Mesenchymal stem cell (in vitro differentiated cells and primary cell): ENCODE results near the gene CCL21.
A peak's percentile ranks its signal among the peaks of the same experiment; 100 is the strongest.
"Not testable (repeated sequence)": the region's sequence is repeated elsewhere in the genome, so short reads cannot be mapped to it uniquely, and the experiment has no call there.

ENCODE experiments used
- DNase-seq: peaks from one replicate; pipeline ENCODE4 v3.0.0-alpha.2; 2013
- H2AFZ ChIP-seq: one replicate; pipeline ENCODE4 v1.6.1; 2013; ENCODE audit warnings: low read depth, mild to moderate bottlenecking, control low read depth, inconsistent platforms, low read length, moderate library complexity
- H2AK5ac ChIP-seq: 2 replicates; pipeline ENCODE4 v1.6.1; 2013; ENCODE audit warnings: low read length, moderate library complexity, mild to moderate bottlenecking, inconsistent platforms; ENCODE audit not compliant: severe bottlenecking
- H2BK120ac ChIP-seq: one replicate; pipeline ENCODE4 v1.6.1; 2013; ENCODE audit warnings: low read depth, mild to moderate bottlenecking, inconsistent platforms, low read length, moderate library complexity
- H2BK12ac ChIP-seq, 2 experiments: one replicate each; pipeline ENCODE4 v1.6.1; 2013; ENCODE audit warnings: inconsistent platforms in 2 of 2, low read length in 2 of 2, mild to moderate bottlenecking in 2 of 2, moderate library complexity in 2 of 2, control low read depth in 1 of 2
- H2BK15ac ChIP-seq: one replicate; pipeline ENCODE4 v1.6.1; 2013; ENCODE audit warnings: mild to moderate bottlenecking, low read depth, inconsistent platforms; ENCODE audit not compliant: poor library complexity, severe bottlenecking
- H2BK5ac ChIP-seq: 2 replicates; pipeline ENCODE4 v1.6.1; 2013; ENCODE audit warnings: low read depth, mild to moderate bottlenecking, low read length, control low read depth, inconsistent platforms; ENCODE audit not compliant: poor library complexity, severe bottlenecking
- H3K14ac ChIP-seq, 2 experiments: one replicate each; pipeline ENCODE4 v1.6.1; 2013; ENCODE audit warnings: inconsistent platforms in 2 of 2, low read length in 2 of 2, control low read depth in 1 of 2, mild to moderate bottlenecking in 1 of 2, moderate library complexity in 1 of 2
- H3K18ac ChIP-seq, 2 experiments: one replicate each; pipeline ENCODE4 v1.6.1; 2013; ENCODE audit warnings: inconsistent platforms in 2 of 2, low read length in 2 of 2, control low read depth in 1 of 2, low read depth in 1 of 2, mild to moderate bottlenecking in 1 of 2
- H3K23ac ChIP-seq, 2 experiments: one replicate each; pipeline ENCODE4 v1.6.1; 2013; ENCODE audit warnings: inconsistent platforms in 2 of 2, low read length in 2 of 2, mild to moderate bottlenecking in 2 of 2, moderate library complexity in 2 of 2, control low read depth in 1 of 2
- H3K27ac ChIP-seq: 2 replicates; pipeline ENCODE4 v1.5.1; 2013; ENCODE audit warnings: mild to moderate bottlenecking, moderate library complexity, low read length, control low read depth, inconsistent platforms; ENCODE audit not compliant: poor library complexity, severe bottlenecking
- H3K27me3 ChIP-seq, 2 experiments: 2 replicates each; pipeline versions ENCODE4 v1.6.1 to v1.7.0; 2013; ENCODE audit warnings: low read length in 2 of 2, mild to moderate bottlenecking in 2 of 2, moderate library complexity in 2 of 2, control low read depth in 1 of 2, inconsistent platforms in 1 of 2; ENCODE audit not compliant: control insufficient read depth in 1 of 2, insufficient read depth in 1 of 2
- H3K36me3 ChIP-seq, 2 experiments: 2 replicates each; pipeline versions ENCODE4 v1.6.1 to v1.7.0; 2013; ENCODE audit warnings: low read length in 2 of 2, control low read depth in 1 of 2, inconsistent platforms in 1 of 2, low read depth in 1 of 2, mild to moderate bottlenecking in 1 of 2; ENCODE audit not compliant: insufficient read depth in 2 of 2, control insufficient read depth in 1 of 2
- H3K4ac ChIP-seq, 2 experiments: one replicate each; pipeline ENCODE4 v1.6.1; 2013; ENCODE audit warnings: inconsistent platforms in 2 of 2, low read length in 2 of 2, mild to moderate bottlenecking in 2 of 2, moderate library complexity in 2 of 2, control low read depth in 1 of 2, low read depth in 1 of 2
- H3K4me1 ChIP-seq: 2 replicates; pipeline ENCODE4 v1.6.1; 2013; ENCODE audit warnings: low read depth, low read length, control low read depth; ENCODE audit not compliant: control insufficient read depth, insufficient read depth
- H3K4me2 ChIP-seq: 2 replicates; pipeline ENCODE4 v1.6.1; 2013; ENCODE audit warnings: low read length, mild to moderate bottlenecking, inconsistent platforms; ENCODE audit not compliant: poor library complexity, severe bottlenecking
- H3K4me3 ChIP-seq, 2 experiments: 2 replicates each; pipeline versions ENCODE4 v1.5.1 to v1.7.0; 2013; ENCODE audit warnings: low read length in 2 of 2, mild to moderate bottlenecking in 2 of 2, control low read depth in 1 of 2, low read depth in 1 of 2; ENCODE audit not compliant: insufficient read depth in 1 of 2
- H3K79me1 ChIP-seq: replicated peaks from 2 replicates; pipeline ENCODE4 v1.6.1; 2013; ENCODE audit warnings: mild to moderate bottlenecking, control low read depth, low read length, inconsistent platforms; ENCODE audit not compliant: poor library complexity, severe bottlenecking
- H3K9ac ChIP-seq: 2 replicates; pipeline ENCODE4 v1.7.0; 2013; ENCODE audit warnings: mild to moderate bottlenecking, low read length, moderate library complexity
- H3K9me3 ChIP-seq: 2 replicates; pipeline ENCODE4 v1.7.0; 2013; ENCODE audit warnings: mild to moderate bottlenecking, low read length; ENCODE audit not compliant: control insufficient read depth
- H4K8ac ChIP-seq: one replicate; pipeline ENCODE4 v1.6.1; 2013; ENCODE audit warnings: inconsistent platforms, mild to moderate bottlenecking, low read length, moderate library complexity
- H4K91ac ChIP-seq: one replicate; pipeline ENCODE4 v1.6.1; 2013; ENCODE audit warnings: mild to moderate bottlenecking, low read length, inconsistent platforms
- WGBS: methylation state at CpG from one replicate; pipeline ENCODE4 v1.1.7; 2013; ENCODE audit warnings: mixed read lengths; 5-methylcytosine and 5-hydroxymethylcytosine counted together

CCL21 gene

GRCh38 chr9:34723141-34723540 is 13.2 kb upstream of the CCL21 start:
- no peak overlapping the region for H2BK120ac ChIP-seq
- no peak overlapping the region for H2BK15ac ChIP-seq
- no peak for DNase-seq
- H3K79me1 ChIP-seq, result no peaks in the 10 kb centered on the region
- no peak overlapping the region for H3K27ac ChIP-seq
- H3K9ac ChIP-seq, result no peak overlapping the region
- H2AK5ac ChIP-seq, result no peak overlapping the region
- H3K9me3 ChIP-seq, result no peaks in the 10 kb centered on the region
- no peak overlapping the region for H4K8ac ChIP-seq
- no peak overlapping the region for H2AFZ ChIP-seq
- H2BK5ac ChIP-seq, result no peak overlapping the region
- peaks cover 1% of the 10 kb centered on the region for H3K4me1 ChIP-seq
- H4K91ac ChIP-seq, result no peak overlapping the region
- H3K14ac ChIP-seq, result no peak overlapping the region
- no peak overlapping the region for H3K18ac ChIP-seq
- no peak overlapping the region for H3K4me2 ChIP-seq
- H3K36me3 ChIP-seq, result no peaks in the 10 kb centered on the region
- H3K4me3 ChIP-seq, result no peak overlapping the region
- 89% methylated on average over 11 of the region's 11 CpGs for WGBS
- H3K4ac ChIP-seq, result no peak overlapping the region
- H2BK12ac ChIP-seq, result no peak overlapping the region
- peaks cover 7 to 16% of the 10 kb centered on the region in 2 experiments for H3K27me3 ChIP-seq
- no peak overlapping the region for H3K23ac ChIP-seq

- H3K4ac ChIP-seq, H2BK15ac ChIP-seq, H3K18ac ChIP-seq, H2AFZ ChIP-seq, H3K27ac ChIP-seq, H4K91ac ChIP-seq, H2BK120ac ChIP-seq, DNase-seq, H2BK5ac ChIP-seq, H2AK5ac ChIP-seq, H3K4me2 ChIP-seq, H2BK12ac ChIP-seq, H4K8ac ChIP-seq, H3K79me1 ChIP-seq, H3K4me1 ChIP-seq, H3K4me3 ChIP-seq, H3K36me3 ChIP-seq, H3K14ac ChIP-seq, H3K9ac ChIP-seq, H3K9me3 ChIP-seq, H3K23ac ChIP-seq: not testable (repeated sequence)
- peaks cover 14 to 18% of the 10 kb centered on the region in 2 experiments for H3K27me3 ChIP-seq
These were observed 9.8 kb upstream of the CCL21 start for GRCh38 chr9:34719769-34720025.

GRCh38 chr9:34719021-34719768 is 9.3 kb upstream of the CCL21 start:
- no peaks in the 10 kb centered on the region for H3K36me3 ChIP-seq
- H3K4me3 ChIP-seq, result no peak overlapping the region
- no peak overlapping the region for H3K4me2 ChIP-seq
- no peak for DNase-seq
- H2AK5ac ChIP-seq, result no peak overlapping the region
- H2AFZ ChIP-seq, result no peak overlapping the region
- H3K4ac ChIP-seq, result no peak overlapping the region
- H2BK120ac ChIP-seq, result no peak overlapping the region
- no peak overlapping the region for H3K18ac ChIP-seq
- H3K27me3 ChIP-seq, result peaks cover 18 to 23% of the 10 kb centered on the region in 2 experiments
- no peak overlapping the region for H3K9ac ChIP-seq
- no peak overlapping the region for H3K14ac ChIP-seq
- no peak overlapping the region for H3K23ac ChIP-seq
- H2BK15ac ChIP-seq, result no peak overlapping the region
- H4K8ac ChIP-seq, result no peak overlapping the region
- 86% methylated on average over 8 of the region's 8 CpGs for WGBS
- no peak overlapping the region for H2BK12ac ChIP-seq
- no peak overlapping the region for H3K27ac ChIP-seq
- H3K9me3 ChIP-seq, result no peaks in the 10 kb centered on the region
- no peak overlapping the region for H4K91ac ChIP-seq
- no peaks in the 10 kb centered on the region for H3K79me1 ChIP-seq
- H3K4me1 ChIP-seq, result peaks cover 2% of the 10 kb centered on the region
- H2BK5ac ChIP-seq, result no peak overlapping the region

- peak; percentile 43 for DNase-seq
- no peak overlapping the region for H3K4me3 ChIP-seq
- H3K23ac ChIP-seq, result no peak overlapping the region
- no peak overlapping the region for H3K9ac ChIP-seq
- H2AK5ac ChIP-seq, result no peak overlapping the region
- no peak overlapping the region for H4K8ac ChIP-seq
- H4K91ac ChIP-seq, result no peak overlapping the region
- H3K4me2 ChIP-seq, result no peak overlapping the region
- H3K4ac ChIP-seq, result no peak overlapping the region
- H2BK12ac ChIP-seq, result no peak overlapping the region
- H3K27ac ChIP-seq, result no peak overlapping the region
- no peaks in the 10 kb centered on the region for H3K36me3 ChIP-seq
- H3K79me1 ChIP-seq, result no peaks in the 10 kb centered on the region
- no peaks in the 10 kb centered on the region for H3K9me3 ChIP-seq
- no peak overlapping the region for H3K14ac ChIP-seq
- H3K27me3 ChIP-seq, result peaks cover 28 to 33% of the 10 kb centered on the region in 2 experiments
- no peak overlapping the region for H3K18ac ChIP-seq
- WGBS, result 26% methylated on average over 3 of the region's 3 CpGs
- no peak overlapping the region for H2BK15ac ChIP-seq
- H2BK120ac ChIP-seq, result no peak overlapping the region
- no peak overlapping the region for H2BK5ac ChIP-seq
- peaks cover 2% of the 10 kb centered on the region for H3K4me1 ChIP-seq
- H2AFZ ChIP-seq, result no peak overlapping the region
These were observed 8.2 kb upstream of the CCL21 start for GRCh38 chr9:34717996-34718614.
